K562 (cell line): Measurements from ENCODE around the gene SLC43A2. TPM values are rescaled to one million over a fixed set of nuclear protein-coding genes. Genes with fewer than 3 reads are reported as not detected.
A peak's percentile ranks its signal among the peaks of the same experiment; 100 is the strongest.

Experiments used
- BRF2 ChIP-seq: IDR thresholded peaks from 3 replicates; pipeline ENCODE4 v1.6.1; 2011; ENCODE audit warnings: borderline replicate concordance, mild to moderate bottlenecking; ENCODE audit not compliant: insufficient read length, insufficient read depth
- ELK1 ChIP-seq: sonication (generic); formaldehyde crosslinking; IDR thresholded peaks from 2 replicates; pipeline ENCODE4 v1.8.1; 2022; ENCODE audit warnings: missing genetic modification reagents
- ESRRB ChIP-seq: fragments of 250-450 bp; sonication (Bioruptor Pico); IDR thresholded peaks from 2 replicates; pipeline ENCODE4 v1.5.0; 2020; ENCODE audit warnings: mild to moderate bottlenecking, moderate library complexity, borderline replicate concordance
- ETS1 ChIP-seq: conservative IDR thresholded peaks from 2 replicates; pipeline ENCODE4 v1.6.1; 2011; ENCODE audit warnings: low read depth, mild to moderate bottlenecking, low read length; ENCODE audit not compliant: control insufficient read depth
- LEF1 ChIP-seq: fragments of 450-650 bp; IDR thresholded peaks from 2 replicates; pipeline ENCODE4 v1.6.1; 2016; ENCODE audit warnings: mild to moderate bottlenecking
- MYC ChIP-seq, 2 experiments: fragments of 250-450 bp in 1 of 2; sonication (Bioruptor Pico) in 1 of 2; IDR thresholded peaks; 2 replicates each; pipeline versions ENCODE4 v1.5.1 to v1.6.1; 2012 to 2021; ENCODE audit warnings: low read depth in 2 of 2, borderline replicate concordance in 1 of 2, improper control_type of control experiment in 1 of 2, low read length in 1 of 2, mild to moderate bottlenecking in 1 of 2, moderate library complexity in 1 of 2
- NCOA6 ChIP-seq: fragments of 450-650 bp; IDR thresholded peaks from 2 replicates; pipeline ENCODE4 v1.6.1; 2017; ENCODE audit warnings: mild to moderate bottlenecking
- SAFB ChIP-seq: fragments of 200-400 bp; formaldehyde crosslinking; IDR thresholded peaks from 2 replicates; pipeline ENCODE4 v1.6.1; 2017; ENCODE audit warnings: low read depth, low read length, borderline replicate concordance
- TRIM28 ChIP-seq: fragments of 450-650 bp; IDR thresholded peaks from 2 replicates; pipeline ENCODE4 v1.6.1; 2017
- U2AF1 ChIP-seq: fragments of 200-400 bp; formaldehyde crosslinking; optimal IDR thresholded peaks from 2 replicates; pipeline ENCODE3; 2017; ENCODE audit warnings: mild to moderate bottlenecking, low read depth, low read length, moderate library complexity
- XRCC4 ChIP-seq: IDR thresholded peaks from one replicate; pipeline ENCODE4 v1.6.1; 2011; ENCODE audit not compliant: insufficient read depth, insufficient read length; ENCODE audit errors: extremely low read depth
- ZBTB17 ChIP-seq: fragments of 450-650 bp; formaldehyde crosslinking; IDR thresholded peaks from 2 replicates; pipeline ENCODE4 v1.4.0; 2020; ENCODE audit warnings: mild to moderate bottlenecking
- ZFPM2 ChIP-seq: fragments of 250-450 bp; sonication (Bioruptor Pico); IDR thresholded peaks from 2 replicates; pipeline ENCODE4 v1.5.1; 2022; ENCODE audit warnings: mild to moderate bottlenecking
- ZNF282 ChIP-seq: sonication (generic); formaldehyde crosslinking; IDR thresholded peaks from 2 replicates; pipeline ENCODE4 v1.8.1; 2023; ENCODE audit warnings: missing genetic modification reagents
- ZNF354B ChIP-seq: fragments of 250-450 bp; sonication (Bioruptor Pico); IDR thresholded peaks from 2 replicates; pipeline ENCODE4 v1.4.0; 2020
- ZNF740 ChIP-seq, 3 experiments: fragments of 200-800 bp in 1 of 3; sonication (Bioruptor generic) in 1 of 3; sonication (generic) in 1 of 3; formaldehyde crosslinking in 1 of 3; IDR thresholded peaks; 2 replicates each; pipeline versions ENCODE4 v1.6.1 to v1.8.0; 2016 to 2022; ENCODE audit warnings: mild to moderate bottlenecking in 2 of 3, missing compliant biosample characterization in 2 of 3, missing genetic modification characterization in 2 of 3, missing genetic modification reagents in 1 of 3
- polyA plus RNA-seq, 8 experiments: library from polyadenylated mRNA; depleted of rRNA in 4 of 8; stranded (reverse) in 5 of 8; unstranded in 3 of 8; fragments of >200 nt; fragmentation: Nextera tagmentation in 2 of 8; fragmentation: Illumina TruSeq in 1 of 8; extraction: Ambion mirVana in 2 of 8; extraction: Trizol in 1 of 8; gene quantifications; 2 replicates each; pipeline versions ENCODE4 v1.2.1 to v1.2.3, GENCODE V29; 2011 to 2014; ENCODE audit warnings: inconsistent platforms in 1 of 8, missing spikeins in 1 of 8
- total RNA-seq, 7 experiments: library from RNA; depleted of rRNA in 6 of 7; stranded (reverse); fragments of >200 nt in 6 of 7; fragmentation: Illumina TruSeq in 2 of 7; extraction: Trizol in 2 of 7; gene quantifications; 2 replicates each; pipeline versions ENCODE4 v1.2.1 to v1.2.3, GENCODE V29; 2011 to 2021; ENCODE audit warnings: low replicate concordance in 1 of 7

The SLC43A2 gene
- total and polyA plus RNA-seq, 9 of the 15 experiments (the other 6 are each of a cell fraction or from before 2014, with no cell fraction given), result 0.03 to 10.2 (median 3.6) TPM

GRCh38 chr17:1648963-1649843 is 20.6 kb upstream of the SLC43A2 start (continued):
- TF ChIP-seq ZNF740 (CRISPR knock-in tag; IDR thresholded peaks at IDR 0.05) (peak; percentile 66; the same call in 1 of the 2 replicates), ZNF740 (tag; IDR thresholded peaks at IDR 0.05) (peak in 1 of 2 experiments; percentile 91; a peak in 2 of 4 replicates), U2AF1 (peak; percentile 75), BRF2 (no peak), LEF1 (no peak), TRIM28 (no peak), ELK1 (CRISPR knock-in tag) (no peak), NCOA6 (no peak), ETS1 (no peak), MYC (IDR thresholded peaks at IDR 0.05; ENCODE audit: low read depth, low read length) (peak; percentile 65; the same call in 1 of the 2 replicates), MYC (CRISPR knock-in tag; IDR thresholded peaks at IDR 0.05; ENCODE audit: borderline replicate concordance, low read depth) (no peak), ZFPM2 (no peak), ZBTB17 (CRISPR knock-in tag) (no peak), SAFB (no peak), XRCC4 (no peak), ZNF282 (CRISPR knock-in tag) (no peak), ZNF354B (CRISPR knock-in tag) (no peak), ESRRB (CRISPR knock-in tag) (no peak)
